ENCODE results near the gene EMILIN1.

The EMILIN1 gene

GRCh38 chr2:27042159-27042661 lies 36.2 kb upstream of the EMILIN1 start:
- no peak overlapping the region for H3K4me3 ChIP-seq (ENCODE audit: low read depth, low read length)
- no peaks in the 10 kb centered on the region for H3K9me3 ChIP-seq (ENCODE audit: severe bottlenecking)
- peaks cover 46% of the 10 kb centered on the region for H3K36me3 ChIP-seq
- no peak for DNase-seq
- no peak for TF ChIP-seq CTCF (IDR thresholded peaks at IDR 0.05; ENCODE audit: low read depth, low read length)
- no peak overlapping the region for H3K27ac ChIP-seq
- no peaks in the 10 kb centered on the region for H3K27me3 ChIP-seq (ENCODE audit: insufficient read depth, low read depth, severe bottlenecking)

DNA sequence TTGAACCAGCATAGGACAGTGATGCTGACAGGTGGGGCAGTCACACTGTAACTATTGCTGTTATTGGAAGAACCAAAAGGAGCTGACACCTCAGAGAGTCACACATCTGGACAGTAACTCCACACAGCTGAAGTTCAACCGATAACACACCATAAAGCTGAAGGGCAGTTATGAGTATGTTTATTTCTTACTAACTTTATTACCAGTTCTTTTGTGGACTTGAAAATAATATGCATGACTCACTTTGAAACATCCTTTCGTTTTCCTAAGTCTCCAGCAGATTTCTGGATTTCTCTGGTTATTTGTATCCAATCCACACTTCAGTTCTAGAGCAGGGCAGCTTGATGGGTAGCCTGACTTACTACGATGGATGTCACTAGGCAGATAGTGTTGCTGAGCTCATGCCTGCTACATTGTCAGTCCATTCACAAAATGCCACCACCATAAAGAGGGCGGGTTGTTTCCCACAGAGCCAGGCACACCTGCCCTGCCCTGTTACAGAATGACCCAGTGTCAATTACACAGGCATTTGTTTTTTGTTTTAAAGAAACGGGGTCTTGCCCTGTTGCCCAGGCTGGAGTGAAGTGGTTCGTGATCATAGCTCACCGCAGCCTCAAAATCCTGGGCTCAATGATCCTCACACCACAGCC lies 35.3 kb upstream of the EMILIN1 start:
- Histone ChIP-seq H3K4me3 (ENCODE audit: low read depth, low read length) (no peak overlapping the region), H3K27ac (no peak overlapping the region), H3K9me3 (ENCODE audit: severe bottlenecking) (no peaks in the 10 kb centered on the region), H3K27me3 (ENCODE audit: insufficient read depth, low read depth, severe bottlenecking) (no peaks in the 10 kb centered on the region), H3K36me3 (peaks cover 37% of the 10 kb centered on the region)
- DNase-seq = no peak
- TF ChIP-seq CTCF (IDR thresholded peaks at IDR 0.05; ENCODE audit: low read depth, low read length) = no peak

DNA sequence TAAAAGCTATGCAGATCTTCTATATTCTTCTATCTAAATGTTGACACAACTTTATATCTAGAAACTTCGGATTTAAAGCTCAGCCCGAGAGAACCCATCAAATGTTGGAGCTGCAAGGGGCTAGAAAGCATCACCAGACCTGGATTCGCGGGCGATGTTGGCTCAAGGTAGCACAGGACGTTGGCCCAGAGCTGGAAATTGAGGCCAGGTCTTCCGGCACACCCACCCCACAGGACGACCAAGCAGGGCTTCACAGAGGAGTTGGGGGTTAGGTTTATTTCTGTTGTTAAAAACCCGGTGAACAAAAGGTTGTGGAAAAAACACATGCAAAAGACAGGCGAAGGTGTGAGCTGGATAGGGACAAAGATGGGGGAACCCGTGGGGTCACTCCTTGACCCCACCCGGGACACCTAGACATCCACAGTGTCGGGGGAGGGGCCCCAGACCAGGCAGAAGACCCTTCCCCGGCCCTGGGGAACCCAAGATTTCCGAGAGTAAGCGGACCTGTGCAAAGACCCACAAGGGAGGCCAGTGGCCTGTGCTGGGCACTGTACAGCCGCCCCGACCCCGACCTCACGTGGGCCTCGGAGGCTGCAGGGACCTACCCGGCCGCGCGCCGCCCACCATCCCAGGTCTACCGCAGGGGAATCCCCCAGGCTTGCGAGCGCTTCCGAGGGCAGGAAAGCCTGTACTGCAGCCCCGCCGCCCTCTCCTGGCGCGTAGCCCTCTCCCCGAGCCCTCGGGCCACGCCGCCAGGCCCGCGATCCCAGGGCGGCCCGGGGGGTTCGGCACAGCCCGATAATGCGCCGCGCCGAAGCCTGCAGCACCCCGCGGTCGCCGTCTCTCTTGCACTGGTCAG lies 28.8 kb upstream of the EMILIN1 start:
- H3K27me3 ChIP-seq (ENCODE audit: insufficient read depth, low read depth, severe bottlenecking) = no peaks in the 10 kb centered on the region
- peak overlapping the region; percentile 85 for H3K4me3 ChIP-seq (ENCODE audit: low read depth, low read length)
- TF ChIP-seq CTCF (IDR thresholded peaks at IDR 0.05; ENCODE audit: low read depth, low read length) = no peak
- peak overlapping the region; percentile 79 for H3K27ac ChIP-seq
- H3K36me3 ChIP-seq = peaks cover 19% of the 10 kb centered on the region
- DNase-seq = peak; percentile 67
- no peaks in the 10 kb centered on the region for H3K9me3 ChIP-seq (ENCODE audit: severe bottlenecking)

DNA sequence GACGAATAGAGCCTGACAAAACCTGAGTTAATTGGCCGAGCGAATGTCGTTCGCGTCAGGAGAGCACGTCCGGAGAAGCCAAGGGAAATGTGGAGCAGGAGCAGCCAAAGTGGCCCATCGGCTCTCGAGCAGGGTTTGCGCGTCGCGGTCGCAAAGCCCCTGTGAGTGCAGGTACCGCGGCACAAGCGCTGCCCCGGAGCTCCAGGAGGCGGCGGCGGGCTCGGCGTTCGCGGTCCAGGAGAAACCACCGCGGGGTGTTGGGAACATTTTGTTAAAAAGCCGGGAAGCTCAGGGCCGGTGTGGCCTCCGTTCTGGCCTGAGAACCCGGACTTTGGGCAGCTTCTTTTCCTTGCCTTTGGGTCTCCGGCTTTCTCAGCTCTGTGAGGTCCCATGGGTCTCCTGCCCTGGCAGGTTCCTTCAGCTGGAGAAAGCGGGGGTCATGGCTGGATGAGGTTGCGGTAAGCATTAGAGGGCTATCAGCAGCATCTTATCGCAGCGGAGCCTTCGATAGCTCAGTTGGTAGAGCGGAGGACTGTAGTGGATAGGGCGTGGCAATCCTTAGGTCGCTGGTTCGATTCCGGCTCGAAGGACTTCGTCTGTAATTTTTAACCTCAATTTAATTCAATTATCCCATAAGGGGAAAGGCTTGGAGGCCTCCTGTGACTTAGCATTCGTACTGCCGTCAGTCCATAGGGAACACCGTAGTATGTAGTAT lies 28.0 kb upstream of the EMILIN1 start:
- H3K36me3 ChIP-seq = peaks cover 27% of the 10 kb centered on the region
- peak overlapping the region; percentile 81 for H3K27ac ChIP-seq
- no peaks in the 10 kb centered on the region for H3K9me3 ChIP-seq (ENCODE audit: severe bottlenecking)
- peak overlapping the region; percentile 85 for H3K4me3 ChIP-seq (ENCODE audit: low read depth, low read length)
- 0 out of 2 replicates have a peak, but pooled peaks have one; percentile 34 for TF ChIP-seq CTCF (IDR thresholded peaks at IDR 0.05; ENCODE audit: low read depth, low read length)
- H3K27me3 ChIP-seq (ENCODE audit: insufficient read depth, low read depth, severe bottlenecking) = no peaks in the 10 kb centered on the region
- peak; percentile 94 for DNase-seq

- Histone ChIP-seq H3K27ac (peak within 1 kb of the TSS; percentile 81), H3K36me3 (peaks cover 35% of the 10 kb centered on the region), H3K4me3 (ENCODE audit: low read depth, low read length) (peak within 1 kb of the TSS; percentile 85), H3K27me3 (ENCODE audit: insufficient read depth, low read depth, severe bottlenecking) (no peaks in the 10 kb centered on the region), H3K9me3 (ENCODE audit: severe bottlenecking) (no peaks in the 10 kb centered on the region)
- no peak for TF ChIP-seq CTCF (IDR thresholded peaks at IDR 0.05; ENCODE audit: low read depth, low read length)
- peak; percentile 97 for DNase-seq
Measured at GRCh38 chr2:27050996-27051901, 27.2 kb upstream of the EMILIN1 start, which contains the start of gene AGBL5. Gene AGBL5 (plus strand): TSS chr2:27051668. CDS start chr2:27052959, 1,291 bp downstream.
